ENCODE measurements around the gene CDK18. TPM values are rescaled to one million over a fixed set of nuclear protein-coding genes. Genes with fewer than 3 reads are reported as not detected.

Gene CDK18
- total RNA-seq, 1 donor from 2014 or later, result 36.6 TPM

- Histone ChIP-seq H3K36me3 (no peaks in the 10 kb centered on the region), H3K27ac (no peak overlapping the region), H3K27me3 (ENCODE audit: low read depth) (peaks cover 5% of the 10 kb centered on the region), H3K4me3 (no peak overlapping the region), H3K9me3 (no peaks in the 10 kb centered on the region), H3K4me1 (peaks cover 20% of the 10 kb centered on the region)
- intact Hi-C loops (cut with DNase I), result no loop called here
- no peak for DNase-seq
- ATAC-seq, result no peak
- TF ChIP-seq CTCF (IDR thresholded peaks at IDR 0.05), result no peak
Measured at GRCh38 chr1:205494115-205494514, 10.4 kb upstream of the CDK18 start.

- no peak overlapping the region for H3K27ac ChIP-seq
- H3K9me3 ChIP-seq, result no peaks in the 10 kb centered on the region
- H3K4me3 ChIP-seq, result no peak overlapping the region
- peaks cover 5% of the 10 kb centered on the region for H3K27me3 ChIP-seq (ENCODE audit: low read depth)
- peaks cover 20% of the 10 kb centered on the region for H3K4me1 ChIP-seq
- ATAC-seq, result no peak
- no peaks in the 10 kb centered on the region for H3K36me3 ChIP-seq
- DNase-seq, result no peak
- no peak for TF ChIP-seq CTCF (IDR thresholded peaks at IDR 0.05)
- intact Hi-C loops (cut with DNase I), result no loop called here
Measured at GRCh38 chr1:205495237-205495823, 9.1 kb upstream of the CDK18 start.

DNA sequence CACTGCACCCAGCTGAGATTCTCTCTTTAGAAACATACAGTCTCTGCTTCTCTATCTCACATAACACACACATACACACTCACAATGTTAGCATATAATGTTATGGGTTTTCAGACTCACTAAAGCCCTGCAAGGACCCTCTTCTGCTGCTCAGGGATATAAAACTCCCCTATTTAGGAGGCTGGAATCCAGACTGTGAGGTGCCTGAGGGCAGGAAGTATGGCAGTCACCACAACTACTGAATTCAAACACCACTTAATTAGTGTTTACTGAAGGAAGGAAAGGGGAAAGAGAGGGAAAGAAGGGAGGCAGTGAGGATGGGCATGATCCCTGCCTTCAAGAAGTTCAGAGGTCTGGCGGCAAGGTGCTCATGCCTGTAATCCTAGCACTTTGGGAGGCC, 7.8 kb upstream of the CDK18 start:
- intact Hi-C loops (cut with DNase I), result no loop called here
- DNase-seq (no peak), ATAC-seq (no peak)
- TF ChIP-seq CTCF (IDR thresholded peaks at IDR 0.05), result no peak
- peaks cover 5% of the 10 kb centered on the region for H3K27me3 ChIP-seq (ENCODE audit: low read depth)
- peaks cover 19% of the 10 kb centered on the region for H3K4me1 ChIP-seq
- H3K27ac ChIP-seq, result no peak overlapping the region
- H3K9me3 ChIP-seq, result no peaks in the 10 kb centered on the region
- no peak overlapping the region for H3K4me3 ChIP-seq
- H3K36me3 ChIP-seq, result no peaks in the 10 kb centered on the region

DNA sequence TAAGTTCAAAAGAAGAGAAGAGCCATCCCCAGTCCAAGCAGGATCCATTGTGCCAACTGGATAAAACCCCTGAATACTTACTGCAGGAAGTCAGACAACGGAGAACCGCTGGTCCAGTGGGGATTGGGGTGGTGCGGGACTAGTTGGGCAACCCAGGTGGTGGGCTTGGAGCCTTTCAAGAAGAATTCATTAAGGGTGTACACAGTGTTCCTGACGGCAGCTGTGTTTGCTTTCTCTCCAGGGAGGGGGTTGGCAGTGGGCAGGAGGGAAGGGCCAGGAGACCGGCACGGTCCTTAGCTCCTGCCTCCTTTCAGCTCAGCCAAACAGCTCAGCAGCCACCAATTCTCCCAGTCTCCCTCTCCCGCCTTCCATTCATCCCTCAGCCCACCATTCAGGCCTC, 7.1 kb upstream of the CDK18 start:
- Histone ChIP-seq H3K4me1 (peaks cover 13% of the 10 kb centered on the region), H3K9me3 (no peaks in the 10 kb centered on the region), H3K27ac (no peak overlapping the region), H3K4me3 (no peak overlapping the region), H3K36me3 (no peaks in the 10 kb centered on the region), H3K27me3 (ENCODE audit: low read depth) (peaks cover 5% of the 10 kb centered on the region)
- TF ChIP-seq CTCF (IDR thresholded peaks at IDR 0.05), result no peak
- DNase-seq, result no peak
- no peak for ATAC-seq
- intact Hi-C loops (cut with DNase I), result no loop called here

DNA sequence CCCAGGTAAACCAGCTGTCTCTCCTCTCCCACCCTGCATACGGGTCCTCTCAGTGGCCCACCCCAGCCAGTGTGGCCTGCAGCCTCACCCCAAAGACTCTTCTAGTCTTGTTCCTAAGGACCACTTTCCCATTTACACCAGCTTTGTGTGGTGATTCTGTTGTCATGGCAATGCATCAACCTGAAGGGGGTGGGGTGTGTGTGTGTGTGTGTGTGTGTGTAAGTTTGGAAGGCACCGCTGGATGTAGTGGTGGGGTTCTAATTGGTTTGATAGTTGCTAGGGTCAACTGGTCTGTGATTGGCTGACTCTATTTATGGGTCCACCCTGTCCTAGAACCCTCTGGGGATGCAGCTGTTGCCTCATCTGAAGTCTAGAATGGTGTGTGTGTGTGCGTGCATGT, 4.7 kb upstream of the CDK18 start:
- DNase-seq, result no peak
- TF ChIP-seq CTCF (IDR thresholded peaks at IDR 0.05), result no peak
- Histone ChIP-seq H3K27ac (no peak overlapping the region), H3K27me3 (ENCODE audit: low read depth) (no peaks in the 10 kb centered on the region), H3K4me1 (peaks cover 11% of the 10 kb centered on the region), H3K36me3 (no peaks in the 10 kb centered on the region), H3K9me3 (no peaks in the 10 kb centered on the region), H3K4me3 (no peak overlapping the region)
- intact Hi-C loops (cut with DNase I), result no loop called here
- no peak for ATAC-seq

Data from lower lobe of right lung (tissue), 2 donors.